ENCODE results near the gene DRAP1. TPM values are rescaled to one million over a fixed set of nuclear protein-coding genes. Genes with fewer than 3 reads are reported as not detected.

DRAP1 gene
- total and polyA plus RNA-seq, 9 of the 15 experiments (the other 6 are each of a cell fraction or from before 2014, with no cell fraction given): 9.6 to 200 (median 92.9) TPM

DNA sequence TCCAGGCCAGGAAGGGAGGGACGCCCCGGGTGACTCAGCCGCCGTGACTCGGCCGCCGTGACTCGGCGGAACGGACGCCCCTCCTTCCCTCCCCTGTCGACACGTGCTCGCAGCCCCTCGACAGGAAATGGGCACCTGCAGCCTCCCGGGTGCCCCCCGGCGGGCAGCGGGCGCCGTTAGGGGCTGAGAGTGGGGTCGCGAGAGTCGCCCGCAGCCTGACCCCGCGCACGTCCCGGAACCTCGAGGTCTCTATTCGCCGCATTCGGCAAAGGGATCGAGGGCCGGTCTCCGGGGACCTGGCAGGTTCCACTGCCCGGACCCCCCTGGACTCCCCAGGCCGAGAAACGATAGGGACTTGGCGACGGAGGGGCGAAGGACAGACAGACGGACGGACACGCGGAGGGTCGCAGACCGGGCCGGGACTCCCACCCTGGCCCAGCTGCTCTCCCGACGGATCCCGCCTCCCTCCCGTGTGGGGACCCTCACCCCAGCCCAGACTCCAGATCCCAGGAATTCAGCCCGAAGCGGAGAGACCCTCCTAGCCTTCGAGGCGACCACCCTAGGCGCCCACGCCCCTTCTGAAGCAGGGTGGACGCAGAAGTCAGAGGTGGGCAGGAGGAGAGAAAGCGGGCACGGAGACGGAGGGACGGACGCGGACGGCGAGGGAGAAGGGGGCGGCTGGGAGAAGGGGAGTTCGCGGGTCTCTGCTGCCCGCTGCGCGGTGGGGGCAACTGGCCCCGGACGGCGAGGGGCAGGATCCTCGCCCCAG is 19.7 kb upstream of the DRAP1 start:
- BruUV-seq (replicated peaks): TSS peak; percentile 57
- H2AFZ ChIP-seq (ENCODE audit: low read depth, low read length): peak overlapping the region; percentile 58
- peaks cover 52% of the 10 kb centered on the region for H3K79me2 ChIP-seq (ENCODE audit: control insufficient read depth, insufficient read depth, low read length)
- H3K9me3 ChIP-seq (replicated peaks; ENCODE audit: control insufficient read depth, insufficient read depth, low read depth, low read length): no peaks in the 10 kb centered on the region
- FAIRE-seq: no peak
- ChIA-PET POLR2A (interaction anchor here (1.0 to 8.0 kb wide), 17 partner anchors 7 to 326 kb away, joined by 3 to 136 read pairs (median 7); partner anchors contain the start of genes CCDC85B, CFL1, FIBP and KAT5), CTCF (ENCODE audit: low intra/inter-chr PET ratio) (interaction anchor here (0.6 kb wide), 1 partner anchor 123 kb away, joined by 5 read pairs; no protein-coding TSS in a partner anchor)
- peak overlapping the region; percentile 100 for H3K9ac ChIP-seq (ENCODE audit: insufficient read depth in 1 of 2, low read depth in 2 of 2, low read length in 2 of 2)
- H3K4me3 ChIP-seq: peak overlapping the region; percentile 89
- H4K20me1 ChIP-seq (replicated peaks; ENCODE audit: control insufficient read depth, insufficient read depth, low read length): peaks cover 15% of the 10 kb centered on the region
- in situ Hi-C loops (cut with MboI): no loop called here
- peak; percentile 81 to 91 (median 86) for DNase-seq (ENCODE audit: extremely low read depth in 1 of 4, low spot score in 3 of 4)
- H3K27ac ChIP-seq (ENCODE audit: extremely low read depth, low read depth, low read length): peak overlapping the region; percentile 100
- under 1% methylated on average over 54 of the region's 78 CpGs for WGBS (ENCODE audit: insufficient coverage, low coverage, missing lambda C conversion rate)
- peak; percentile 82 for ATAC-seq
- no peaks in the 10 kb centered on the region for H3K9me1 ChIP-seq (ENCODE audit: control insufficient read depth, insufficient read depth, low read length)
- intact Hi-C loops (cut with micrococcal nuclease): loop anchor here (5.0 kb wide), 1 partner anchor 42 kb away; the partner anchor contains the start of gene CFL1
- H3K27me3 ChIP-seq (ENCODE audit: control insufficient read depth in 2 of 2, insufficient read depth in 2 of 2, low read length in 2 of 2): no peaks in the 10 kb centered on the region
- peaks cover 46% of the 10 kb centered on the region for H3K36me3 ChIP-seq (ENCODE audit: control insufficient read depth, insufficient read depth, low read length)
- peaks cover 42 to 72% of the 10 kb centered on the region in 2 experiments for H3K4me1 ChIP-seq (replicated peaks in 1 of 2; ENCODE audit: control insufficient read depth in 2 of 2, insufficient read depth in 2 of 2, low read length in 2 of 2)
- peak overlapping the region; percentile 99 for H3K4me2 ChIP-seq (ENCODE audit: insufficient read depth, low read length)
- no peak for TF ChIP-seq ARID2 (IDR thresholded peaks at IDR 0.05)
- peak; percentile 66 for TF ChIP-seq SMARCA4 (IDR thresholded peaks at IDR 0.05)
- TF ChIP-seq SAFB (IDR thresholded peaks at IDR 0.05; ENCODE audit: borderline replicate concordance, low read depth, low read length): no peak
- no peak for TF ChIP-seq SMAD1 (IDR thresholded peaks at IDR 0.05; ENCODE audit: low read depth, low read length, partially characterized antibody)
- TF ChIP-seq ZNF717 (CRISPR knock-in tag; IDR thresholded peaks at IDR 0.05): no peak
- no peak for TF ChIP-seq TBP (optimal IDR thresholded peaks at IDR 0.05; ENCODE audit: low read depth, low read length)
- no peak for TF ChIP-seq BCLAF1 (IDR thresholded peaks at IDR 0.05; ENCODE audit: borderline replicate concordance in 1 of 2, control insufficient read depth in 1 of 2, low read depth in 2 of 2, low read length in 1 of 2)
- TF ChIP-seq BMI1 (IDR thresholded peaks at IDR 0.05; ENCODE audit: low read length): no peak
- TF ChIP-seq ZNF318 (IDR thresholded peaks at IDR 0.05; ENCODE audit: borderline replicate concordance in 1 of 2, low read depth in 1 of 2): peak in 1 of 2 experiments; percentile 57; a peak in 2 of 4 replicates
